AML-193 (cell line): ENCODE results near the gene TMPO.
"Not testable (repeated sequence)": the region's sequence is repeated elsewhere in the genome, so short reads cannot be mapped to it uniquely, and the experiment has no call there.

Experiments used
- DNase-seq, 2 experiments: peaks; one replicate each; lab custom pipeline; 2025; lab: John Stamatoyannopoulos, UW

The TMPO gene

GRCh38 chr12:98515287-98516110 is at the start of gene TMPO:
TMPO (plus strand) TSS chr12:98515590; CDS start chr12:98515868, 278 bp downstream.
- DNase-seq, result peak; percentile 85 to 90

- DNase-seq, result no peak
These were observed 49.3 kb upstream of the TMPO start for GRCh38 chr12:98465950-98466602.

DNA sequence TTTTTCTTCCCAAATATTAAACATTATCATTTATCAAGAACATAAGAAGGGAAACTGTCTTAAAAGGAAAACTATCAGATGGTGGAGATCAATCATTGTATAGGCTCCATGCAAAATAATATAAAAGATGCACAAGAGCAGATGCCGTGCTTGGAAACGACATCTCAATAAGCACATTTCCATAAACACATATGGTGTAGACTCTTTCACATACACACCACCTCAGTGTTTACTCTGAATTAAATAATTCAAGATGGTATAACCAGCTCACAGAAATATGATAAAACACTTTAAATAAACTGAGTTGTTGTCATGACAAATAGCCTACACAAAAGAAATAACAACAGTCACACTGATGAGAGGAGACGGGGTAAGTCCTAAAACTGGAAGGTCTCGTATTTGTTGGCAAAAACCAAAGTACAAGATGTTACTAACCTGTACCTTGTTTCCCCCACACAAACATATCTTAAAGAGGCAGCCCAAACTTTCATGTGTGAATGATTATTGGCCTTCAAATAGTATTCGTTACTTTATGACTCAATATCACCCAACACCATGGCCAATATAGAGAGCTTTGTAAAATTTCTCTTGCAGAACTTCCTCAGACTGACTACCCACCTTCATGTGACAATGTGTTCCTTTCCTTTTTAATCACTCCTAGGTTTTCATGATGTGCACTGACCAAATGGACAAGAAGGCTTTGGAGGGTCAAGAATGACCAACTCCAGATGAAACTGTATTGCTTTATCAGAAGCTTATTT is 48.6 kb upstream of the TMPO start:
- no peak for DNase-seq

- DNase-seq, result no peak
These were observed 46.3 kb upstream of the TMPO start for GRCh38 chr12:98469109-98469508.

- no peak for DNase-seq
These were observed 44.8 kb upstream of the TMPO start for GRCh38 chr12:98470469-98471082.

DNA sequence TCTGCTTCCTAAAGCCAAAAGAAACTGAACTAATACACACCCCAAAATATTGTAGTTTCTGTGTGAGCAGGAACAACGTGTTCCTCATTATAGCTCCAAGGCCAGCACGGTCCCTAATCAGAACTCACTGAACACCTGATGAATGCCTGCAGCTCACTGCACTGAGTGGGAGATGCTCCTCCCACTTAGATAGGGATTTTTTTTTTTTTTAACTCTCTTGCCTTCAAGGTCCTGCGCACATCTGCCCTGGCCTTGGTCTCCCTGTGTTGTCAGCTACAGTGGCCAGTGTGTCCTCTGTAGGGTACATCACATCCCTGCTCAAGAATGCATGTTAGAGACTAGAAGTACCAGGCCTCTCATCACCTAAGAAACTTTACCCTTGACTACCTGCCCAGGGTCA is 44.3 kb upstream of the TMPO start:
- DNase-seq, result no peak

DNA sequence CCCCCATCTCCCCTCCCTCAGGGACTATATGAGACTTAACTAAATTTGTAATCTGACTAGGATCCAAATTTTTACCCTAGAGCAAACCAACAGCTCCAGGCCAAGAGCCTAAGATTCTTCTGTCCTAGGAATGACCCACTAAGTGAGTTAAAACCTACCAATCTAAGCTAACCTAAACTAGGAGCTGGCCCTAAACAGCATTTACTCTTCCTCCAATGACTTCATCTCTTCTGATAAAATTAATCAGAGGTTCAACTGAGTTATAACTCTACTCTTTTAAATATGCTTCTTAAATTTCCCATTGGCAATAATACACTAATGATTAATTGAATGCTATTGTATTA is 39.9 kb upstream of the TMPO start:
- no peak for DNase-seq

GRCh38 chr12:98478606-98479005 is 36.8 kb upstream of the TMPO start:
- DNase-seq, result no peak

DNA sequence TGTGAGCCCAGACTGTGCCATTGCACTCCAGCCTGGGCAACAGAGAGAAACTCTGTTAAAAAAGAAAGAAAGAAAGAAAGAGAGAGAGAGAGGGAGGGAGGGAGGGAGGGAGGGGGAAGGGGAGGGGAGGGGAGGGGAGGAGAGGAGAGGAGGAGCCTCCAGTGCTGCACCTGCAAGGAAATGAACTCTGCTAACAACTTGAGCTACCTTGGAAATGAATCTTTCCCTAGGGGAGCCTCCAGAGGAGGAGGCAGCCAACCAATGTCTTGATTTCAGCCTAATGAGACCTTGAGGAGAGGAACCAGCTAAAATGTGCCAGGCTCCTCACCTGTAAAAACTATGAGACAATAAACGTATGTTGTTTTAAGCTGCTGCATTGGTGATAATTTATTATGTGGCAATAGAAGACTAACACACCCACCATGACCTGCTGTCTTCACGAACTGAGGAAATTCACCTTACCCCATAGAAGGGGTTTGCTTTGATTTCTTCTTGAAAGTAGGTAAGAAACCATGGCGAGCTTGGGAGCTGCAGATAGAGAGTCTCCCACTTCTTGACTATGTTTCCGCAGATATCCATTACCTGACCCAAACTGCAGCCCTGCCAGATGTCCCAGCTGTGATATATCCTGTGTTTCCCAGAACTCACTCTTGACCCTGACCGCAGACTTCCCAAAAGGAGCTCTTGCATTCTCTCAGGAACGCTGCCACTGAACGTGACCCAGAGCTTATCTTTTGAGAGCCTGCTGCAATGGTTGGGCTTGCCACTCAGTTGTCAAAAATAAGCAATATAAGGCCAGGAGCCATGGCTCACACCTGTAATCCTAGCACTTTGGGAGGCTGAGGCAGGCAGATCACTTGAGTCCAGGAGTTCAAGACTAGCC is 31.5 kb upstream of the TMPO start:
- DNase-seq, result no peak

DNA sequence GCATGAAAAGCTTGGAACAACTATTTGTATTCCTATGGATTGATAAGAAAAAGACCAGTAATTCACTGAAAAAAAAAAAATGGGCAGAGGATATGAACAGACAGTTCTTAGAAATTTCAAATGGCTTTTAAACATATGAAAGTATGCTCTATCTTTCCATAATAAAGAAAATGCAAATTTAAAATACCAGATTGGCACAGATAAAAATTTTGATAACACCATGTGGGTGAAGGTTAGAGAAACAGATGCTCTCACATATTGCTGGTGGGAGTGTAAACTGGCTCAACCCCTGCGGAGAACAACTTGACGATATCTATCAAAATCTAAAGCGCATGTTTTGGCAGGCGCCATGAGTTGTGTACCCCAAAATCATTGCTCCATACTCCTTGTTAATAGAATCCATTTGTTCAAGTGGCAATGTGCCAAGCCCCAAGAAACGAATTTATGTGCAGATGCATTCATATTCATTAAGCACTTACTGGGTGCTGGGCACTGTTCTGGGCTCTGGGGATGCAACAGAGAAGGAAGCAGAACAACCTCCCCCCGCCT is 29.5 kb upstream of the TMPO start:
- DNase-seq, result no peak

DNA sequence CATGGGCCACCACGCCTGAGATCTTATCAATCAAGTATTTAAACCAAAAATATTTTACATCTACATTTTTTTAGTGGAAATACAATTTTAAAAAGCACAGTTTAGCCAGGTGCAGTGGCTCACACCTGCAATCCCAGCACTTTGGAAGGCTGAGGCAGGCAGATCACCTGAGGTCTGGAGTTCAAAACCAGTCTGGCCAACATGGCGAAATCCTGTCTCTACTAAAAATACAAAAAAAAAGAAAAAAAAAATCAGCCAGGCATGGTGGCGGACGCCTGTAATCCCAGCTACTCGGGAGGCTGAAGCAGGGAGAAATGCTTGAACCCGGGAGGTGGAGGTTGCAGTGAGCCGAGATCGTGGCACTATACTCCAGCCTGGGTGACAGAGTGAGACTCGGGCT is 27.0 kb upstream of the TMPO start:
- not testable (repeated sequence) for DNase-seq

GRCh38 chr12:98489176-98489575 is 26.2 kb upstream of the TMPO start:
- no peak for DNase-seq

- DNase-seq, result peak; percentile 62 to 65
These were observed 24.6 kb upstream of the TMPO start for GRCh38 chr12:98490501-98491453.

GRCh38 chr12:98492580-98493140 is 22.7 kb upstream of the TMPO start:
- DNase-seq, result no peak

DNA sequence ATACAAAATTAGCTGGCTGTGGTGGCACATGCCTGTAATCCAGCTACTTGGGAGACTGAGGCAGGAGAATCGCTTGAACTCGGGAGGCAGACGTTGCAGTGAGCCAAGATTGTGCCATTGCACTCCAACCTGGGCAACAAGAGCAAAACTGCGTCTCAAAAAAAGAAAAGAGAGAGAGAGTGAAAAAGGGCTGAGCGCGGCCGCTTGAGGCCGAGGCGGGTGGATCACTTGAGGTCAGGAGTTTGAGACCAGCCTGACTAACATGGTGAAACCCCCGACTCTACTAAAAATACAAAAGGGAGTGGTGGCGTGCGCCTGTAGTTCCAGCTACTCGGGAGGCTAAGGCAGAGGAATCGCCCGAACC is 14.1 kb upstream of the TMPO start:
- DNase-seq, result not testable (repeated sequence)

- DNase-seq, result peak; percentile 88 to 94
These were observed 12.1 kb upstream of the TMPO start for GRCh38 chr12:98503342-98503591.

DNA sequence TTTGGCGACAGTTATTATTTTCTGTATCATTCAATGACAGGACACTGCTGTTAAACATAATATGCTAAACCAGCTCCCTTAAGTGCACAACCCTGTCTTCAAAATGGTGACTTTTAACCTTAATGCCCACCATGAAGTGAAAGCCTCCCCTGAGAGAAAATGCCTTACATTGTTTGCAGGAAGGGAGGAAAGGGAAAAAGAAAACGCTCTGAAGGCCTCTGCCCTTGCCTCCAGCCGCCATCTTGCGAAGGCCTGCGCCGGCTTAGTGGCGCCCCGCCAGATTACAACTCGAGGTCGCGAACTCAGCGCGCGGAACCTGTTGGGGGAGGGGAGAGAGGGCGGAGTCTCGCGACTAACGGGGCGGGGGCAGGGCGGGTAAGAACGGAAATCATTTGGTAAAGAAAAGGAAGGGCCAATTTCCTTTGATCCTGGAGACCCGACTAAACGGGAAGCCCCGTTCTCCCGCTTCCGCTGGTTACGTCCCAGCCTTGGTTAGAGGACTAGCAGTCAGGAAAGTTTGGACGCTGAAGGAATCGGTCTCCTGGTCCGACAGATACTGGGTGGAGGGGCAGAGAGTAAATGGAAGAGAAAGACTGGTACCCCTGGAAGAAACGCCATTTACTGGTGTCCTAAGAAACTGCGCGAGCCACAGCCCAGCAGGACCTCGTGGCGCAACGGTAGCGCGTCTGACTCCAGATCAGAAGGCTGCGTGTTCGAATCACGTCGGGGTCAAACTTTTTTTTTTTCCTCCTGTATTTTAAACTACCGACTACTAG is 11.6 kb upstream of the TMPO start:
- peak; percentile 88 to 94 for DNase-seq

DNA sequence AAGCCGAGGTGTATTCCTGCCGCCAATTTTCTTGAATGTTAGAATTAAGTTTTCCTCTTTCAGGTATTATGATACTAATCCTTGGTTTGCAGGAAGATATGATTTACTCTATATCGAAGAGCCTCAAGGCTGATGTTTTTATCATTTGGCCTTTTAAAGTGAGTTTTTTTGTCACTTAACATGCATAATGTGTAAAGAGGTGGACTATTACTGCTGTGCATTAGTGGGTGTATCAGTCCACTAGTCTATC is 11.1 kb upstream of the TMPO start:
- peak in 1 of 2 experiments; percentile 51 for DNase-seq

- no peak for DNase-seq
These were observed 6.3 kb upstream of the TMPO start for GRCh38 chr12:98509063-98509462.
